PC-3 (cell line): ENCODE measurements around the gene CREBBP. TPM values are rescaled to one million over a fixed set of nuclear protein-coding genes. Genes with fewer than 3 reads are reported as not detected.

Experiments used
- ATAC-seq: fragments of 200-7000 bp; cut with Tn5 transposase; 2 replicates; pipeline ENCODE4 v1.9.1; 2020; ENCODE audit warnings: mild to moderate bottlenecking, moderate library complexity
- BruUV-seq: library from RNA; stranded (reverse); fragments of 400-500 nt; replicated peaks from 2 replicates; lab custom pipeline; 2021; lab: Mats Ljungman, UMichigan
- CTCF ChIA-PET: fragments of 300-600 bp; sonication (Branson Sonifier 250); formaldehyde crosslinking; loops from one replicate; lab custom pipeline; 2022; ENCODE audit warnings: antibody characterized with exemption; lab: Charles Lee
- POLR2A ChIA-PET: fragments of 300-600 bp; sonication (Branson Sonifier 250); formaldehyde crosslinking; loops from one replicate; lab custom pipeline; 2022; ENCODE audit warnings: antibody characterized with exemption; ENCODE audit not compliant: unreplicated experiment; lab: Charles Lee
- DNase-seq: peaks from one replicate; pipeline ENCODE4 v3.0.0-alpha.2; 2015
- H2AFZ ChIP-seq: fragments of 300-600 bp; sonication (generic); 2 replicates; pipeline ENCODE4 v1.6.0; 2016; ENCODE audit warnings: antibody characterized with exemption, low read length
- H3F3A ChIP-seq: fragments of 300-600 bp; sonication (generic); one replicate; pipeline ENCODE4 v1.6.0; 2017; ENCODE audit warnings: antibody characterized with exemption, low read length, control low read depth, mild to moderate bottlenecking; ENCODE audit not compliant: unreplicated experiment
- H3K27ac ChIP-seq: fragments of 300-600 bp; sonication (generic); 2 replicates; pipeline ENCODE4 v1.5.1; 2016; ENCODE audit warnings: mild to moderate bottlenecking, low read length
- H3K27me3 ChIP-seq: fragments of 300-600 bp; sonication (generic); 2 replicates; pipeline ENCODE4 v1.6.1; 2016; ENCODE audit warnings: low read length, mixed read lengths
- H3K36me3 ChIP-seq: fragments of 300-600 bp; sonication (generic); 2 replicates; pipeline ENCODE4 v1.6.1; 2016; ENCODE audit warnings: low read depth, mixed run types, low read length, mixed read lengths
- H3K4me1 ChIP-seq: fragments of 300-600 bp; sonication (generic); 2 replicates; pipeline ENCODE4 v1.5.1; 2016; ENCODE audit warnings: low read length; ENCODE audit not compliant: insufficient read depth
- H3K4me2 ChIP-seq: fragments of 300-600 bp; sonication (generic); 2 replicates; pipeline ENCODE4 v1.6.0; 2016; ENCODE audit warnings: low read length
- H3K4me3 ChIP-seq: fragments of 300-600 bp; sonication (generic); 2 replicates; pipeline ENCODE4 v1.5.1; 2016; ENCODE audit warnings: mild to moderate bottlenecking, low read length, mixed read lengths
- H3K79me2 ChIP-seq: fragments of 300-600 bp; sonication (generic); 2 replicates; pipeline ENCODE4 v1.6.1; 2017; ENCODE audit warnings: low read length, mixed read lengths
- H3K9ac ChIP-seq: fragments of 300-600 bp; sonication (generic); 2 replicates; pipeline ENCODE4 v1.6.0; 2016; ENCODE audit warnings: mild to moderate bottlenecking, low read length
- H3K9me2 ChIP-seq: fragments of 300-600 bp; sonication (generic); replicated peaks from 2 replicates; pipeline ENCODE4 v1.6.1; 2016; ENCODE audit warnings: mixed run types, low read length, mixed read lengths
- H3K9me3 ChIP-seq: fragments of 300-600 bp; sonication (generic); 2 replicates; pipeline ENCODE4 v1.6.1; 2016; ENCODE audit warnings: low read length, mixed read lengths
- H4K20me1 ChIP-seq: fragments of 300-600 bp; sonication (generic); 2 replicates; pipeline ENCODE4 v1.6.1; 2016; ENCODE audit warnings: low read length, mixed read lengths
- EZH2 ChIP-seq: fragments of 300-600 bp; sonication (generic); IDR thresholded peaks from one replicate; pipeline ENCODE4 v1.6.1; 2017; ENCODE audit warnings: antibody characterized with exemption, mild to moderate bottlenecking, low read length; ENCODE audit not compliant: unreplicated experiment
- EZH2phosphoT487 ChIP-seq: fragments of 300-600 bp; sonication (generic); IDR thresholded peaks from 2 replicates; pipeline ENCODE4 v1.6.1; 2018; ENCODE audit warnings: mild to moderate bottlenecking, antibody characterized with exemption, low read length, borderline replicate concordance
- intact Hi-C: fragments of 100-400 bp; cut with micrococcal nuclease; formaldehyde crosslinking; loops from 2 replicates; pipeline ENCODE4 v1.9.0; 2023
- total RNA-seq: library from RNA; depleted of rRNA; stranded (reverse); fragments of >200 nt; gene quantifications from 2 replicates; pipeline ENCODE4 v1.2.3, GENCODE V29; 2014
- TF ChIP-seq, protein P1 (sequence below): fragments of 300-600 bp; sonication (generic); conservative IDR thresholded peaks from 2 replicates; pipeline ENCODE4 v1.5.1; 2017; ENCODE audit warnings: antibody characterized with exemption, low read depth, mild to moderate bottlenecking, low read length

CREBBP gene
- total RNA-seq, 1 experiment from 2014 or later, result 21.9 TPM

DNA sequence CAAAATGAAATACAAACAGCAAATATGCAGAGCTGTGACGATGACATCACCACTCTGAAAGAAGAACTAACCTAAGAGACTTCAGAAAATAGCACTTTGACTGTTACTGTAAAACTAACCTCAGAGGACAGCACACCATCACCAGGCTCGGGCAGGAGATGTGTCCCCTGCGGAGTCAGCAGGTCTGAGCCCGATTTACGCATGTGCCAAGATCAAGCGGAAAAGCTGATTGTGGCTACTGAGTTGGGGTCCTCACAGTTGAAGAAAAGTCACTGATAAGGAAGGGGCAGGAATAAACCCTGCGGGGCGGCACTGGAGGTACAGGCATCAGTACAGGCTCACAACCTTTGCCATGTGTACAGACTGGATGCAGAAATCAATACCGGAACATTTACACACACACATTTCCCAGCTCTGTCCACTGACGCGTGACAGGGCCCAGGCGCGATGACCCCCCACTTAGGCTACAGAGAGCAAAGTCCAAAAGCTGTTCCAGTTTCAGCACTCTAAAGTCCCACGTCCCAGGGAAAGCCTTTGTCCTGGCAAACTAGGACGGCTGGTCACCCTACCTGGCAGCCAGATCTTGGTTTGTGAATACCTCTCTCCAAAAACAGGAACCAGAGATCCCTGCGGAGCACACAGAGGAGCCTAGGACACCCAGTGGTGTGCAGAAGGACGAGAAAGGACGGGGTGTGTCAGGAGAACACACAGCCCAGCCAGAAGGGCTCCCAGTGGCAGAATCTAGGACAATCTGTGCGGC is 184.7 kb downstream of the CREBBP start:
- BruUV-seq, result no TSS peak
- ChIA-PET POLR2A (interaction anchor here (0.6 kb wide), 1 partner anchor 16 kb away, joined by 14 read pairs; no protein-coding TSS in a partner anchor), CTCF (no interaction called here)
- no peak for ATAC-seq
- Histone ChIP-seq H3K4me1 (no peaks in the 10 kb centered on the region), H3K4me2 (no peak overlapping the region), H3K79me2 (peaks cover 33% of the 10 kb centered on the region), H3K9me3 (no peaks in the 10 kb centered on the region), H3K9me2 (no peaks in the 10 kb centered on the region), H4K20me1 (no peaks in the 10 kb centered on the region; the same call in 1 of the 2 replicates), H3F3A (no peaks in the 10 kb centered on the region), H3K27ac (no peak overlapping the region), H3K27me3 (no peaks in the 10 kb centered on the region), H3K9ac (no peak overlapping the region), H3K36me3 (peaks cover 7% of the 10 kb centered on the region; the same call in 1 of the 2 replicates), H3K4me3 (no peak overlapping the region), H2AFZ (no peak overlapping the region)
- no peak for DNase-seq
- TF ChIP-seq EZH2phosphoT487 (no peak), EZH2 (no peak)
- TF ChIP-seq, protein P1, sequence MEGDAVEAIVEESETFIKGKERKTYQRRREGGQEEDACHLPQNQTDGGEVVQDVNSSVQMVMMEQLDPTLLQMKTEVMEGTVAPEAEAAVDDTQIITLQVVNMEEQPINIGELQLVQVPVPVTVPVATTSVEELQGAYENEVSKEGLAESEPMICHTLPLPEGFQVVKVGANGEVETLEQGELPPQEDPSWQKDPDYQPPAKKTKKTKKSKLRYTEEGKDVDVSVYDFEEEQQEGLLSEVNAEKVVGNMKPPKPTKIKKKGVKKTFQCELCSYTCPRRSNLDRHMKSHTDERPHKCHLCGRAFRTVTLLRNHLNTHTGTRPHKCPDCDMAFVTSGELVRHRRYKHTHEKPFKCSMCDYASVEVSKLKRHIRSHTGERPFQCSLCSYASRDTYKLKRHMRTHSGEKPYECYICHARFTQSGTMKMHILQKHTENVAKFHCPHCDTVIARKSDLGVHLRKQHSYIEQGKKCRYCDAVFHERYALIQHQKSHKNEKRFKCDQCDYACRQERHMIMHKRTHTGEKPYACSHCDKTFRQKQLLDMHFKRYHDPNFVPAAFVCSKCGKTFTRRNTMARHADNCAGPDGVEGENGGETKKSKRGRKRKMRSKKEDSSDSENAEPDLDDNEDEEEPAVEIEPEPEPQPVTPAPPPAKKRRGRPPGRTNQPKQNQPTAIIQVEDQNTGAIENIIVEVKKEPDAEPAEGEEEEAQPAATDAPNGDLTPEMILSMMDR, result no peak
- intact Hi-C loops, result no loop called here

DNA sequence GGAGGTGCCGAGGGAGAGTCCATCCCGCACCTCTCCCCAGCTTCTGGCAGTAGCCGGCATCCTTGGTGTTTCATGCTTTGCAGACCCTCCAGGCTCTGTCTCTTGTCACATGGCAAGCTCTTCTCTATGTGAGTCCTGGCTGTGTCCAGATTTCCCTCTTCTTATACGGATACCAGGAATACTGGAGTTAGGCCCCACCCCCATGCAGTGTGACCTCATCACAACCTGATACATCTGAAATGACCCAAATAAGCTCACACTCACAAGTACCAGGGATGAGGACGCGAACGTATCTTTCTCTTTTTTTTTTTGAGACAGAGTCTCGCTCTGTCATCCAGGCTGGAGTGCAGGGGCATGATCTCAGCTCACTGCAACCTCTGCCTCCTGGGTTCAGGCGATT is 186.5 kb downstream of the CREBBP start:
- H3K27me3 ChIP-seq, result no peaks in the 10 kb centered on the region
- TF ChIP-seq EZH2 (no peak), EZH2phosphoT487 (no peak)
- TF ChIP-seq, protein P1, result no peak
- no peak overlapping the region for H3K4me2 ChIP-seq
- no peaks in the 10 kb centered on the region; the same call in 1 of the 2 replicates for H4K20me1 ChIP-seq
- H2AFZ ChIP-seq, result no peak overlapping the region
- ATAC-seq (no peak), DNase-seq (no peak)
- peaks cover 28% of the 10 kb centered on the region for H3K79me2 ChIP-seq
- H3K9ac ChIP-seq, result no peak overlapping the region
- BruUV-seq, result no TSS peak
- no peak overlapping the region for H3K27ac ChIP-seq
- H3K9me3 ChIP-seq, result no peaks in the 10 kb centered on the region
- intact Hi-C loops, result no loop called here
- no peaks in the 10 kb centered on the region for H3F3A ChIP-seq
- CTCF ChIA-PET, result no interaction called here
- peaks cover 7% of the 10 kb centered on the region; the same call in 1 of the 2 replicates for H3K36me3 ChIP-seq
- no peak overlapping the region for H3K4me3 ChIP-seq
- no peaks in the 10 kb centered on the region for H3K4me1 ChIP-seq
- no peaks in the 10 kb centered on the region for H3K9me2 ChIP-seq
- POLR2A ChIA-PET, result no interaction called here

DNA sequence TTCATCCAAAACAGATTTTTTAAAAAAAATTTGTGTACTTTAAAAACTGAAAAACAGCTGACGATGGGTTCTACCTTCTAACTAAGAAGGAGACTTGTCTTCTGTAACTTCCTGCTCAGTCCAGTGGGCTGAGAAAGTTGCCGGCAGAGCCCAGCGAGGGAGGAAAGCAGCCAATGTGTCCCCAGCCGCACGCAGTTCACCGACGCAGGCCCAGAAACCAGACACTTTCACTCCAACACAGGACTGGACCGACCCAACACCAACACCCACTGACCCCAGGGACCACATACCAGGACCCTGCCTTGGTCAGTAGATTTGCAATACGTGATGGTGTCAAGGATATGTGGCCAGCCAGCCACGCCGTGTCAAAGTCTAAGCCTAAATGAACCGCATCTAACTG is 188.8 kb downstream of the CREBBP start:
- TF ChIP-seq, protein P1, result no peak
- no peak for TF ChIP-seq EZH2phosphoT487
- no peak for TF ChIP-seq EZH2
- CTCF ChIA-PET, result no interaction called here
- intact Hi-C loops, result no loop called here
- H3K79me2 ChIP-seq, result peaks cover 22% of the 10 kb centered on the region
- no peaks in the 10 kb centered on the region for H3K27me3 ChIP-seq
- ATAC-seq (no peak), DNase-seq (no peak)
- no peak overlapping the region for H3K27ac ChIP-seq
- no peaks in the 10 kb centered on the region for H3K4me1 ChIP-seq
- H3F3A ChIP-seq, result no peaks in the 10 kb centered on the region
- no peaks in the 10 kb centered on the region; the same call in 1 of the 2 replicates for H4K20me1 ChIP-seq
- POLR2A ChIA-PET, result no interaction called here
- no peak overlapping the region for H3K9ac ChIP-seq
- peaks cover 7% of the 10 kb centered on the region for H3K36me3 ChIP-seq
- no peaks in the 10 kb centered on the region for H3K9me2 ChIP-seq
- no peak overlapping the region for H3K4me3 ChIP-seq
- H2AFZ ChIP-seq, result no peak overlapping the region
- H3K9me3 ChIP-seq, result no peaks in the 10 kb centered on the region
- no peak overlapping the region for H3K4me2 ChIP-seq
- no TSS peak for BruUV-seq
